ENCODE data around the gene HERC4.
"Not testable (repeated sequence)": the region's sequence is repeated elsewhere in the genome, so short reads cannot be mapped to it uniquely, and the experiment has no call there.

Gene HERC4

DNA sequence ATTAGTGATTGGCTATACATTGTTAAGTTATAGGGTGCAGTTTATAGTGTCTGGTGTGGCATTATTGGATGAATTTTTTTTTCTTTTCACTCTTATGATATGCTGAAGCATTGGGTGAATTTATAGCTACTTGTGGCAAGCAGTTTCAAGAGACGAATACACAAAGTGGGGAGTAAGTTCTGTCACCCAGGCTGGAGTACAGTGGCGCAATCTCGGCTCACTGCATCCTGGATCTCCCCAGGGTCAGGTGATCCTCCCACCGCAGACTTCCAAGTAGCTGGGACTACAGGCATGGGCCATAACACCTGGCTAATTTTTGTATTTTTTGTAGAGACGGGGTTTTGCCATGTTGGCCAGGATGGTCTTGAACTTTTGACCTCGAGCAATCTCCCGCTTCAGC lies 196.9 kb downstream of the HERC4 start:
- no peak for DNase-seq (ENCODE audit: low spot score)

DNA sequence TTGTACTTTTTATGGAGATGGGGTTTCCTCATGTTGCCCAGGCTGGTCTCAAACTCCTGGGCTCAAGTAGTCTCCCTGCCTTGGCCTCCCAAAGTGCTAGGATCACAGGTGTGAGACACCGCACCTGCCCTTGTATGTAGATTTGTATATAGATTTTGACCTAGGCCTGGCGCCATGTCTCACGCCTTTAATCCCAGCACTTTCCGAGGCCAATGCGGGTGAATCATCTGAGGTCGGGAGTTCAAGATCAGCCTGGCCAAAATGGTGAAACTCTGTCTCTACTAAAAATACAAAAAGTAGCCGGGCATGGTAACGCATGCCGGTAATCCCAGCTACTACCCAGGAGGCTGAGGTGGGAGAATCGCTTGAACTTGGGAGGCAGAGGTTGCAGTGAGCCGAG lies 197.7 kb downstream of the HERC4 start:
- not testable (repeated sequence) for DNase-seq (ENCODE audit: low spot score)

DNA sequence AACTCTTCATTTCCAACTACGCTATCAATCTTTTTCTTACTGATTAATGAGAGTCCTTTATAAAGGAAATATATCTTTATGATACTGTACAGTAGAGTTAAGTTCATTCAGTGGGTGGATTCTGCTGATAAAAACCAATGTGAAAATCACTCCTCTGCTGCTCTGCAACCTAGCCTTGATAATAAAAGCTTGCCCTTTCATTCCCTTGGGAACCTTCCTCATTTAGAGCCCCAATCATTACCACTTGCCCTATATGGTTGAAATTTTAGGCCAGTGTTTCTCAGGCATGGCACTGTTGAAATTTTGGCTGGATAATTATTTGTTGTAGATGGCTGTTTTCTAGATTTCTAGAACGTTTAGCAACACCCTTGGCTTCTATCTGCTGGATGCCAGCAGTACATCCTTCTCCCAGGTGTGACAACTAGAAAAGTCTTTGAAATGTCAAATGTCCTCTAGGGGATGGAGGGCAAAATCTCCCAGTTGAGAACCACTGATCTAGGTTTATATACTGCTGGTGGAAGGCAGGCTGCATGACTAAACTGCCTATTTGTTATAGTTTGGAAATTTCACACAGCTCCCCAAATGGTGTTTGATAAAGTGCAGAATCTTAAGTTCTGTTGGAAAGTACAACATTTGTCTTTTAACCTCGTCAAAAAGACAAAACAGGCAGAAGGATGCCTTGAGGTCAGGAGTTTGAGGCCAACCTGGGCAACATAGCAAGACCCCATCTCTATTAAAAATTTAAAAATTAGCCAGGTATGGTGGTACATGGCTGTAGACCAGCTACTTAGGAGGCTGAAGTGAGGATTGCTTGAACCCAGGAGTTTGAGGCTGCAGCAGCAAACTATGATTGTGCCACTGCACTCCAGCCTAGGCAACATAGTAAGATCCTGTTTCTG lies 199.5 kb downstream of the HERC4 start:
- no peak for DNase-seq (ENCODE audit: low spot score)

All from GM03348 (cell line).